Measurements from ENCODE around the gene MYOG. TPM values are rescaled to one million over a fixed set of nuclear protein-coding genes. Genes with fewer than 3 reads are reported as not detected.

Gene MYOG
- total and polyA plus RNA-seq, 2 donors (not counting 1 experiment from before 2014, with no cell fraction given), result not detected

- TF ChIP-seq CTCF (IDR thresholded peaks at IDR 0.05), result no peak
- no peak for TF ChIP-seq EZH2 (IDR thresholded peaks at IDR 0.05; ENCODE audit: borderline replicate concordance, insufficient read depth, low read depth, low read length, poor library complexity, severe bottlenecking)
- ChIA-PET CTCF (no interaction called here), POLR2A (no interaction called here)
- DNase-seq, result no peak
- Mint-ChIP-seq H3K4me1 (peaks cover 9% of the 10 kb centered on the region), H3K4me3 (no peak overlapping the region), H3K27ac (no peak overlapping the region), H3K9me3 (ENCODE audit: insufficient read depth) (no peaks in the 10 kb centered on the region), H3K27me3 (peaks cover 45% of the 10 kb centered on the region)
- Histone ChIP-seq H3K36me3 (replicated peaks in 1 of 2; ENCODE audit: control extremely low read depth in 1 of 2, control insufficient read depth in 1 of 2, extremely low read depth in 1 of 2, insufficient read depth in 2 of 2, low read length in 1 of 2) (no peaks in the 10 kb centered on the region), H3K27me3 (replicated peaks in 1 of 4; ENCODE audit: control extremely low read depth in 1 of 4, control insufficient read depth in 3 of 4, insufficient read depth in 4 of 4, low read length in 3 of 4) (peaks cover 0 to 37% (median 16%) of the 10 kb centered on the region in 4 experiments), H3K4me3 (ENCODE audit: control extremely low read depth in 1 of 5, extremely low read depth in 1 of 5, insufficient read depth in 1 of 5, low read depth in 2 of 5, low read length in 4 of 5) (no peak overlapping the region), H2AFZ (ENCODE audit: insufficient read depth, low read depth, low read length, poor library complexity, severe bottlenecking) (no peak overlapping the region), H3K9ac (ENCODE audit: low read length) (no peak overlapping the region), H3K4me2 (replicated peaks; ENCODE audit: low read depth, low read length, poor library complexity, severe bottlenecking) (no peak overlapping the region), H3K27ac (ENCODE audit: low read length in 2 of 2) (no peak overlapping the region), H3K4me1 (ENCODE audit: control insufficient read depth in 2 of 2, insufficient read depth in 2 of 2, low read length in 2 of 2) (peaks cover 7 to 12% of the 10 kb centered on the region in 2 donors), H3K9me3 (ENCODE audit: control extremely low read depth in 1 of 3, control insufficient read depth in 2 of 3, insufficient read depth in 1 of 3, low read length in 2 of 3) (peaks cover 0 to 6% (median 0%) of the 10 kb centered on the region in 3 donors), H4K20me1 (ENCODE audit: control insufficient read depth, insufficient read depth, low read length, poor library complexity, severe bottlenecking) (no peaks in the 10 kb centered on the region), H3K79me2 (ENCODE audit: control insufficient read depth, insufficient read depth, low read length) (no peaks in the 10 kb centered on the region)
- intact Hi-C loops (cut with micrococcal nuclease), result no loop called here
- 78% methylated on average over 3 of the region's 3 CpGs for WGBS (ENCODE audit: insufficient coverage)
- ATAC-seq (ENCODE audit: low read depth), result no peak
Observed at GRCh38 chr1:203130358-203130985, 44.7 kb upstream of the MYOG start.

GRCh38 chr1:203129501-203130231, 43.9 kb upstream of the MYOG start:
- Mint-ChIP-seq H3K4me3 (no peak overlapping the region), H3K9me3 (ENCODE audit: insufficient read depth) (no peaks in the 10 kb centered on the region), H3K27me3 (peaks cover 53% of the 10 kb centered on the region), H3K27ac (no peak overlapping the region), H3K4me1 (peaks cover 9% of the 10 kb centered on the region)
- Histone ChIP-seq H3K4me3 (ENCODE audit: control extremely low read depth in 1 of 5, extremely low read depth in 1 of 5, insufficient read depth in 1 of 5, low read depth in 2 of 5, low read length in 4 of 5) (no peak overlapping the region), H2AFZ (ENCODE audit: insufficient read depth, low read depth, low read length, poor library complexity, severe bottlenecking) (no peak overlapping the region), H3K27me3 (replicated peaks in 1 of 4; ENCODE audit: control extremely low read depth in 1 of 4, control insufficient read depth in 3 of 4, insufficient read depth in 4 of 4, low read length in 3 of 4) (peaks cover 0 to 37% (median 16%) of the 10 kb centered on the region in 4 experiments), H4K20me1 (ENCODE audit: control insufficient read depth, insufficient read depth, low read length, poor library complexity, severe bottlenecking) (no peaks in the 10 kb centered on the region), H3K27ac (ENCODE audit: low read length in 2 of 2) (no peak overlapping the region), H3K9me3 (ENCODE audit: control extremely low read depth in 1 of 3, control insufficient read depth in 2 of 3, insufficient read depth in 1 of 3, low read length in 2 of 3) (peaks cover 0 to 6% (median 0%) of the 10 kb centered on the region in 3 donors), H3K9ac (ENCODE audit: low read length) (no peak overlapping the region), H3K36me3 (replicated peaks in 1 of 2; ENCODE audit: control extremely low read depth in 1 of 2, control insufficient read depth in 1 of 2, extremely low read depth in 1 of 2, insufficient read depth in 2 of 2, low read length in 1 of 2) (no peaks in the 10 kb centered on the region), H3K4me2 (replicated peaks; ENCODE audit: low read depth, low read length, poor library complexity, severe bottlenecking) (no peak overlapping the region), H3K4me1 (ENCODE audit: control insufficient read depth in 2 of 2, insufficient read depth in 2 of 2, low read length in 2 of 2) (peaks cover 7 to 12% of the 10 kb centered on the region in 2 donors), H3K79me2 (ENCODE audit: control insufficient read depth, insufficient read depth, low read length) (no peaks in the 10 kb centered on the region)
- POLR2A ChIA-PET, result no interaction called here
- CTCF ChIA-PET, result no interaction called here
- no peak for DNase-seq
- intact Hi-C loops (cut with micrococcal nuclease), result no loop called here
- no peak for TF ChIP-seq EZH2 (IDR thresholded peaks at IDR 0.05; ENCODE audit: borderline replicate concordance, insufficient read depth, low read depth, low read length, poor library complexity, severe bottlenecking)
- TF ChIP-seq CTCF (IDR thresholded peaks at IDR 0.05), result no peak
- WGBS (ENCODE audit: insufficient coverage), result 90% methylated on average over 5 of the region's 7 CpGs
- no peak for ATAC-seq (ENCODE audit: low read depth)
